HG03575 (cell line): ENCODE data around the gene ARPC4.

Source experiments
- ATAC-seq: cut with Tn5 transposase; IDR thresholded peaks from one replicate; pipeline ENCODE4 v1.9.1; 2021; ENCODE audit not compliant: unreplicated experiment, insufficient number of reproducible peaks, low FRiP score; ENCODE audit errors: extremely low read depth

The ARPC4 gene

GRCh38 chr3:9810433-9810770 is 17.5 kb downstream of the ARPC4 start:
- no peak for ATAC-seq

DNA sequence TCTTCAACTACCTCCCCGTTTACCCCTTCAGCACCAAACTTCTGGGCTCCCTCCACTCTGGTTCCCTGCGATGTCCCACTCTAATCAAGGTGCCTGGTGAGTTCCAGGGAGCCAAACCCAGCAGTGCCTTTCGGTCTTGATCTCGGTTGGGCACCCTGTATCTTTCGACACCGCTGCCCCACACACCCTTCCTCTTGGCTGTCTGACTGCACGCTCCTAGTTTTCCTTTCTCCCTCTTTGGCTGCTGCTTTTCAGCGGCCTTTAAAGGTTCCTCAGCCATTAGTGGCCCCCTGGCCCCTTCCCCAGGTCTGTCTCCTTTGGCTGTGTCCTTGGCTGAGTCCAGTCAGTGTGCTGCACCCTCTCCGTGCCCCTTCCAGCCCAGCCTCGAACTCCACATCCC is 18.0 kb downstream of the ARPC4 start:
- no peak for ATAC-seq

DNA sequence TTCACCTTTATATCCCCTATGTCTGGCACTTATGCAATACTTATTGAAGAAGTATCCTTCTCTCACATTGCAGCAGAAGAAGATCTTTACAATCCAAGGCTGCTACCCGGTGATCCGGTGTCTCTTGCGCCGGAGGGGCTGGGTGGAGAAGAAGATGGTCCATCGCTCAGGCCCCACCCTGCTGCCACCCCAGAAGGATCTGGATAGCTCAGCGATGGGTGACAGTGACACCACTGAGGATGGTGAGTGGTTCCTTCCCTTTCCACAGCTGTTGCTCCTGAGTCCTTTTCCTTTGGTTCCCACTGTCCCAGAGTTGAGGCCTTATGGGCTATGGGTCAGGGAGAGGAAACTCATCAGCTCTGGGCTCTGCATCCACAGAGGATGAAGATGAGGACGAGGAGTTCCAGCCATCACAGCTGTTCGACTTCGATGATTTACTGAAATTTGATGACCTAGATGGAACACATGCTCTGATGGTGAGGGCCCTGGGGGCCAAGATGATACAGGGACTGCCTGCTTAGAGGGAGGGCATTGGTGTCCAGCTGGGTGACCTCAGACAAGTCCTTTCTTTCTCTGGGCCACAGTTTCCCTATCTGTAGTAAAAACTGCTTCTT is 20.1 kb downstream of the ARPC4 start:
- ATAC-seq, result no peak

GRCh38 chr3:9815986-9816385 is 23.1 kb downstream of the ARPC4 start:
- no peak for ATAC-seq

GRCh38 chr3:9817436-9817835 is 24.6 kb downstream of the ARPC4 start:
- no peak for ATAC-seq

GRCh38 chr3:9818666-9819335 is 25.9 kb downstream of the ARPC4 start:
- ATAC-seq, result no peak

DNA sequence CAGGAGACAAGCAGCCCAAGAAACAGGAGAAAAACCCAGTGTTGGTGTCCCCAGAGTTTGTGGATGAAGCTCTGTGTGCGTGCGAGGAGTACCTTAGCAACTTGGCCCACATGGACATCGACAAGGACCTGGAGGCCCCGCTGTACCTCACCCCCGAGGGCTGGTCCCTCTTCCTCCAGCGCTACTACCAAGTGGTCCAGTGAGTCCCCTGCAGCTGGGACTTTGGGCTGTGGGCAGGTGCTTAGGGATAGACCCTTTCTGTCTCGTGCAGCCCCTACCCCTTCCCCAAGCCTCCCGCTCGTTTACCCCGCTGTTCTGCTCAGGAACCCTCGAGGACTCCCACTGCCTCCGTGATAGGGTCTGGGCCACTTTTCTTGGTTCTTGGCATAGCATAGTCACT is 27.7 kb downstream of the ARPC4 start:
- ATAC-seq, result no peak

GRCh38 chr3:9820946-9821345 is 28.1 kb downstream of the ARPC4 start:
- ATAC-seq, result no peak

- no peak for ATAC-seq
Measured at GRCh38 chr3:9825451-9826040, 32.7 kb downstream of the ARPC4 start.

- ATAC-seq, result no peak
Measured at GRCh38 chr3:9826815-9827573, 34.1 kb downstream of the ARPC4 start.

GRCh38 chr3:9828801-9829755 is 36.2 kb downstream of the ARPC4 start:
- no peak for ATAC-seq

DNA sequence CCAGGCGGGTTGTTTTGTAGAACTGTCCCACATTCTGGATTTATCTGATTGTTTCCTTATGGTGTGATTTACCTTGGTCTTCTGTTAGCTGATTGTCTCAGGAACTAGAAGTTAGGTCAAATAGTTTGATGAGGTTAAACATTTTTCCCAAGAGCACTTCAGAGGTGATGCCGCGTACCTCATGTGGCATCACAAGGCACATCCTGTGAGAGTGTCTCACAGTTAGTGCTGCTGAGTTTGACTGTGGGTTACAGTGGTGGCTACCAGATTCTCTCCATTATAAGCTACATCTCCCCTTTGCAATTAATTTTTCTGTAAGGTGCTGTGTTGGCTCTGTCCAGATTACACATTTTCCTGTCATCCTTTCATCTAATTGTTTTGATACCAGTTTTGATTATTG is 38.4 kb downstream of the ARPC4 start:
- ATAC-seq, result no peak

- no peak for ATAC-seq
Measured at GRCh38 chr3:9833078-9833477, 40.2 kb downstream of the ARPC4 start.

DNA sequence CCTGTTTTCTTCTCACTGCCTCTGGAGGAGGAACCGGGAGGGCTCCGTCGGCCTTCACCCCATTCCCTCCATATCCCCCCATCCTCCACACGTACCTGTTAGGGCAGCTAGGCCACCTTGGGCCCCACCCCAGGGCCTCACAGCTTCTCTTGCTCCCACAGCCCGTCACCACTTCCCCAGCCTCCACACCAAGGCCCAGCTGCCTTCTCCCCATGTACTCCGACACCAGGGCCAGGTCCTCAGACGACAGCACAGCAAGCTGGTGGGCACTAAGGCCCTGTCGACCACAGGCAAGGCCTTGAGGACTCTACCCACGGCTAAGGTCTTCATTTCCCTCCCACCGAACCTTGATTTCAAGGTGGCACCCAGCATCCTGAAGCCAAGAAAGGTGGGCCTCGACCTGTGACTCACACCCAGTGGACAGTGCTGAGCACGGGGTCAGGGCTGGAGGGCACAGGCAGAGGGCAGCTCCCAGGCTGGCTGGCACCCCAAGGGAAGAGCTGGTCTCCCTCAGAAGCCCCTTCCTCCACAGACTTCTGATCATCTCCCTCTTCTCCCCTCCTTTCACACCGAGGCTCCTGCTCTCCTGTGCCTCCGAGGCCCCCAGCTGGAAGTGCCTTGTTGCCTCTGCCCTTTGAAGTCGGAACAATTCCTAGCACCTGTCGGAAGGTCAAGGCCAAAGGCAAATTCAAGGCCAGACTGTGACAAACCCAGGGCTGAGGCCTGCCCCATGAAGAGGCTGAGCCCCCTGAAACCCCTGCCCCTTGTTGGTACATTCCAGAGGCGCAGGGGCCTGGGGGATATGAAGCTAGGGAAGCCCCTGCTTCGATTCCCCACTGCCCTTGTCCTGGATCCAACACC is 41.9 kb downstream of the ARPC4 start:
- no peak for ATAC-seq

GRCh38 chr3:9837701-9838582 is 45.1 kb downstream of the ARPC4 start:
- no peak for ATAC-seq

DNA sequence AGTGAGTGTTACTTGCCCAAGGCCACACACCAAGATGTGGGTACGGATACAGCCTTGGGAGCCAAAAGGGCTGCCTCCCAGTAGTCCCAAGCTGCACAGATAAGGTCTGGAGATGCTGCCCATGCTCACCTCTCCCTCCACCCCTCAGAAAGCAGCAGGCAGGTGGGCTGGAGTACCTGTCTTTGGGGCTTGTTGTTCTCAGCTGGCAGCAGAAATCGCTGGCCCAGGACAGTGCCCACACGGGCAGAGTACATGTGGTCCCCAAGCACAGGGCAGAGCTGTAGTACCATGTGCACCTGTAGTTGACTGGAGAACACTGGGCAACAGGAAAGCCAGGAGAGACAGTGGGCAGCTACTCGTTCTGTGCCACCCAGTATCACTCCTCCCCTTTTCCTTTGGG is 46.0 kb downstream of the ARPC4 start:
- no peak for ATAC-seq

DNA sequence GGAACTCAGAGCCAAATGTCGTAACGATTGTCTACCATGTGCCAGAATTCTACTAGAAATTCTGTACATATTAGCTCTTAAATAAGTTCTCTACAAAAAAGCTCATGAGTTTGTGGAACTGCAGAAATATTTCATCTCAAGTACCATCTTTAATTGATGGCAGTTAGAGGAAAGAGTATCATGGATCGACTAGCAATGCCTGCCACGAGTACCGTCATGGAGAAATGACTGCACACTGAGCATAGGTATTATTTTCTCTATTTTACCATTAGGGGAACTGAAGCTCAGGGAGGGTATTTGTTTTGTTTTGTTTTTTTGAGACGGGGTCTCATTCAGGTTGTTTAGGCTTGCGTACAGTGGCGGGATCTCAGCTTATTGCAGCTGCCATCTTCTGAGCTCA is 48.1 kb downstream of the ARPC4 start:
- ATAC-seq, result no peak
